Testis (tissue), 2 donors: ENCODE data around the gene CACNA1I.

Experiments used
- CTCF ChIP-seq, 3 experiments: fragments of 450-650 bp in 2 of 3; fragments of 200-600 bp in 1 of 3; sonication (generic) in 1 of 3; IDR thresholded peaks; one replicate each; pipeline ENCODE4 v1.5.1; 2016 to 2019; ENCODE audit warnings: antibody characterized with exemption in 3 of 3, mild to moderate bottlenecking in 2 of 3, moderate library complexity in 1 of 3
- POLR2A ChIP-seq: fragments of 450-650 bp; IDR thresholded peaks from one replicate; pipeline ENCODE4 v1.6.1; 2017; ENCODE audit warnings: antibody characterized with exemption, mild to moderate bottlenecking, moderate library complexity

GRCh38 chr22:39663751-39664150, 93.2 kb downstream of the CACNA1I start:
- TF ChIP-seq POLR2A: no peak
- TF ChIP-seq CTCF (IDR thresholded peaks at IDR 0.05): no peak
